Measurements from ENCODE around the gene PKP2. TPM values are rescaled to one million over a fixed set of nuclear protein-coding genes. Genes with fewer than 3 reads are reported as not detected.

PKP2 gene
- total and polyA plus RNA-seq, 4 donors, result 0.91 to 10.4 (median 3.8) TPM

DNA sequence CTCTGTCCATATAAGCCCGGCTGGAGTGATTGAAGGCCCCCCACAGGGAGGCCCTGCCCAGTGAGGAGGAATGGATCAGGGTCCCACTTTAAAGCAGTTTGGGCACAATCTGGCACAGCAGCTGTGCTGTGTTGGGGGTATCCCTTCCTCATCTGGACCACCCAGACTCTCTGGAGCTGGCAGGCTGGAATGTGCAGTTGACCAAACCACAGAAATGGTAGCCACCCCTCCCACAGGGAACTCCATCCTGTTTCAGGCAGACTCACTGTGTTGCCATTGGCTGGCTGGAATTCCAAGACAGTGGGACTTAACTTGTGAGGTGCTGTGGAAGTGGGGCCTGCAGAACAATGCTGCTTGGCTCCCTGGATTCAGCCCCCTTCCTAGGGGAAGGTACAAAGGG, 87.4 kb downstream of the PKP2 start:
- WGBS, 2 donors, result 0 to 40% methylated on average over 1 of the region's 1 CpG
- H3K4me3 ChIP-seq, result no peak overlapping the region
- no peak for ATAC-seq (ENCODE audit: insufficient read depth, low FRiP score)

DNA sequence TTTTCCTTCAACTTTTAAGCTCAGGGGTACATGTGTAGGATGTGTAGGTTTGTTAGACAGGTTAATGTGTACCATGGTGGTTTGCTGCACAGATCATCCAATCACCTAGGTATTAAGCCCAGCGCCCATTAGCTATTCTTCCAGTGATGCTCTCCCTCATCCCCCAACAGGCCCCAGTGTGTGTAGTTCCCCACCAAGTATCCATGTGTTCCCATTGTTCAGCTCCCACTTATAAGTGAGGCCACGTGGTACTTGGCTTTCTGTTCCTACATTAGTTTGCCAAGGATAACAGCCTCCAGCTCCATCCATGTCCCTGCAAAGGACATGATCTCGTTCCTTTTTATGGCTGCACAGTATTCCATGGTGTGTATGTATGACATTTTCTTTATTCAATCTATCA, 92.3 kb downstream of the PKP2 start:
- DNase-seq (no peak), ATAC-seq (ENCODE audit: insufficient read depth, low FRiP score) (no peak)
- no peak overlapping the region for H3K27ac ChIP-seq (ENCODE audit: low read depth in 1 of 2, low read length in 1 of 2)
- 83 to 96% methylated on average over 3 of the region's 3 CpGs for WGBS, 2 donors
- peaks cover 0 to 23% (median 0%) of the 10 kb centered on the region in 5 donors for H3K4me1 ChIP-seq (ENCODE audit: control insufficient read depth in 5 of 5, insufficient read depth in 5 of 5, low read length in 5 of 5)
- TF ChIP-seq, protein P1, sequence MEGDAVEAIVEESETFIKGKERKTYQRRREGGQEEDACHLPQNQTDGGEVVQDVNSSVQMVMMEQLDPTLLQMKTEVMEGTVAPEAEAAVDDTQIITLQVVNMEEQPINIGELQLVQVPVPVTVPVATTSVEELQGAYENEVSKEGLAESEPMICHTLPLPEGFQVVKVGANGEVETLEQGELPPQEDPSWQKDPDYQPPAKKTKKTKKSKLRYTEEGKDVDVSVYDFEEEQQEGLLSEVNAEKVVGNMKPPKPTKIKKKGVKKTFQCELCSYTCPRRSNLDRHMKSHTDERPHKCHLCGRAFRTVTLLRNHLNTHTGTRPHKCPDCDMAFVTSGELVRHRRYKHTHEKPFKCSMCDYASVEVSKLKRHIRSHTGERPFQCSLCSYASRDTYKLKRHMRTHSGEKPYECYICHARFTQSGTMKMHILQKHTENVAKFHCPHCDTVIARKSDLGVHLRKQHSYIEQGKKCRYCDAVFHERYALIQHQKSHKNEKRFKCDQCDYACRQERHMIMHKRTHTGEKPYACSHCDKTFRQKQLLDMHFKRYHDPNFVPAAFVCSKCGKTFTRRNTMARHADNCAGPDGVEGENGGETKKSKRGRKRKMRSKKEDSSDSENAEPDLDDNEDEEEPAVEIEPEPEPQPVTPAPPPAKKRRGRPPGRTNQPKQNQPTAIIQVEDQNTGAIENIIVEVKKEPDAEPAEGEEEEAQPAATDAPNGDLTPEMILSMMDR (IDR thresholded peaks at IDR 0.05; ENCODE audit: control extremely low read depth, extremely low read depth), result no peak
- H3K9me3 ChIP-seq (ENCODE audit: control insufficient read depth in 4 of 4, insufficient read depth in 3 of 4, low read length in 3 of 4), result peaks cover 0 to 7% (median under 1%) of the 10 kb centered on the region in 4 donors
- H3K4me3 ChIP-seq, result no peak overlapping the region
- no peak overlapping the region for H3K9ac ChIP-seq (ENCODE audit: insufficient read depth in 1 of 2, low read length in 2 of 2)
- H3K27me3 ChIP-seq (ENCODE audit: control insufficient read depth in 3 of 3, insufficient read depth in 3 of 3, low read length in 2 of 3), result no peaks in the 10 kb centered on the region
- peaks cover 0 to 15% (median 0%) of the 10 kb centered on the region in 4 donors for H3K36me3 ChIP-seq (ENCODE audit: control insufficient read depth in 4 of 4, insufficient read depth in 4 of 4, low read length in 4 of 4)

More for the DNA sequence above, 87.4 kb downstream of the PKP2 start:
- Histone ChIP-seq H3K9me3 (ENCODE audit: control insufficient read depth in 4 of 4, insufficient read depth in 3 of 4, low read length in 3 of 4) (peaks cover 0 to 7% (median 1%) of the 10 kb centered on the region in 4 donors), H3K27ac (ENCODE audit: low read depth in 1 of 2, low read length in 1 of 2) (no peak overlapping the region), H3K4me1 (ENCODE audit: control insufficient read depth in 5 of 5, insufficient read depth in 5 of 5, low read length in 5 of 5) (peaks cover 0 to 2% (median 0%) of the 10 kb centered on the region in 5 donors), H3K36me3 (ENCODE audit: control insufficient read depth in 4 of 4, insufficient read depth in 4 of 4, low read length in 4 of 4) (peaks cover 0 to 7% (median 0%) of the 10 kb centered on the region in 4 donors), H3K27me3 (ENCODE audit: control insufficient read depth in 3 of 3, insufficient read depth in 3 of 3, low read length in 2 of 3) (no peaks in the 10 kb centered on the region), H3K9ac (ENCODE audit: insufficient read depth in 1 of 2, low read length in 2 of 2) (no peak overlapping the region)
- TF ChIP-seq, protein P1 (IDR thresholded peaks at IDR 0.05; ENCODE audit: control extremely low read depth, extremely low read depth), result no peak
- DNase-seq, result no peak

DNA sequence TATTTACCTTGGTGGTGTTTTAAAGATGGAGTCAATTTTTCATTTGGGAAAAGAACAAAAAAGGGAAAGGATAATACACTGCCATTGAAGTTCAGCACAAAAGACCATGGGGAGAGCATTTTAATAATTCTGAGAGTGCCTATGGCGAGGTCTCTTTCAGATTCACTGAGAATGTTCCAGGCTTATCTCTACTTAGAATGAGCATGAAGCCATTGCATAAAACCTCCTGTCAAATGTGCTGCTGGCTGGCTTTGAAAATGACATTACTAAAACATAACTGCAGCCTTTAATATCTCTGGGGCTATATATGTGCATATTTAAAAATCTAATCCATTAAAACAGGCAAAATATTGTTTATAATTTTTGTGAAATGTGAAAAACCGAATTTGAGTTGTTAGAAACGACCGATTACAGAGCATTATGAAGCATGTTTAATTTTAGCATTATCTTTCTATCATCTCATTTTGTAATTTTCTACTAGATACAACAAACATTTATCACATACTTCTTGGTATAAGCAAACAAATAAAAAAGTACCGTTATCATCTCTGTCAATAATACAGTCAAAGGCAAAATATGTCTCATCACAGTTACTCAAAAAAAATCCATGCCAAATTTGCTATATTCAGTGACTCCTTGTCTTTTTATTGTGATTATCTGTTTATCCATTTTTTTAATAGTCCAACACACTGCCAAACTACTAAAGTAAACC, 95.2 kb downstream of the PKP2 start:
- peak in 2 of 3 donors; percentile 89 to 90 for DNase-seq
- Histone ChIP-seq H3K27me3 (ENCODE audit: control insufficient read depth in 3 of 3, insufficient read depth in 3 of 3, low read length in 2 of 3) (no peaks in the 10 kb centered on the region), H3K9ac (ENCODE audit: insufficient read depth in 1 of 2, low read length in 2 of 2) (no peak overlapping the region), H3K36me3 (ENCODE audit: control insufficient read depth in 4 of 4, insufficient read depth in 4 of 4, low read length in 4 of 4) (peaks cover 0 to 10% (median 0%) of the 10 kb centered on the region in 4 donors), H3K4me1 (ENCODE audit: control insufficient read depth in 5 of 5, insufficient read depth in 5 of 5, low read length in 5 of 5) (peaks cover 0 to 23% (median 0%) of the 10 kb centered on the region in 5 donors), H3K4me3 (no peak overlapping the region), H3K27ac (ENCODE audit: low read depth in 1 of 2, low read length in 1 of 2) (no peak overlapping the region), H3K9me3 (ENCODE audit: control insufficient read depth in 4 of 4, insufficient read depth in 3 of 4, low read length in 3 of 4) (no peaks in the 10 kb centered on the region)
- no peak for ATAC-seq (ENCODE audit: insufficient read depth, low FRiP score)
- 77 to 85% methylated on average over 5 of the region's 5 CpGs for WGBS, 2 donors
- TF ChIP-seq, protein P1 (IDR thresholded peaks at IDR 0.05; ENCODE audit: control extremely low read depth, extremely low read depth), result no peak
